ENCODE results near the gene C10orf67. TPM values are rescaled to one million over a fixed set of nuclear protein-coding genes. Genes with fewer than 3 reads are reported as not detected.
"Not testable (repeated sequence)": the region's sequence is repeated elsewhere in the genome, so short reads cannot be mapped to it uniquely, and the experiment has no call there.

C10orf67 gene
- total and polyA plus RNA-seq, 4 donors, result 0.56 to 1.5 (median 0.87) TPM

DNA sequence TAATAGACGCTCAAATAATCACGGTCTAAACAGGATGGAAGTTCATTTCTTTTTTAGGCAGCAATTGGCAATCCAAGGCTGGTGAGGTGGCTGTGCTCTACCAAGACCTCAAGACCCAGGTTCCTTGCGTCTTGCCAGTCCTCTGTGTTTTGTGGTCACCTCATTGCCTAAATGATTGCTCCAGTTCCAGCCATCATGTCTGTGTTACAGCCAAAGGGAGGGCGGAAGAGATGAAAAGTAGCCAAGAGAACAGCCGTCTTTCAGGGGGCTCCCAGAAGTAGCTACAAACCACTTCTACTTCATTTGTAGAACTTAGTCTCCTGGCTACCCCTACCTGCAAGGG lies 19.2 kb upstream of the C10orf67 start:
- no peaks in the 10 kb centered on the region for H3K9me3 ChIP-seq (ENCODE audit: control insufficient read depth, insufficient read depth, low read length)
- no peak overlapping the region for H3K4me3 ChIP-seq (ENCODE audit: low read depth, low read length)
- H3K4me1 ChIP-seq (ENCODE audit: control insufficient read depth, insufficient read depth, low read length), result no peaks in the 10 kb centered on the region
- WGBS (ENCODE audit: insufficient coverage), result 92% methylated on average over 2 of the region's 5 CpGs
- DNase-seq (ENCODE audit: low read depth in 4 of 6, low spot score in 6 of 6), result no peak
- no peaks in the 10 kb centered on the region for H3K36me3 ChIP-seq (ENCODE audit: control insufficient read depth, insufficient read depth, low read length)
- H3K27me3 ChIP-seq (ENCODE audit: control insufficient read depth, insufficient read depth, low read length), result no peaks in the 10 kb centered on the region
- no peak overlapping the region for H3K27ac ChIP-seq (ENCODE audit: low read depth, low read length)

DNA sequence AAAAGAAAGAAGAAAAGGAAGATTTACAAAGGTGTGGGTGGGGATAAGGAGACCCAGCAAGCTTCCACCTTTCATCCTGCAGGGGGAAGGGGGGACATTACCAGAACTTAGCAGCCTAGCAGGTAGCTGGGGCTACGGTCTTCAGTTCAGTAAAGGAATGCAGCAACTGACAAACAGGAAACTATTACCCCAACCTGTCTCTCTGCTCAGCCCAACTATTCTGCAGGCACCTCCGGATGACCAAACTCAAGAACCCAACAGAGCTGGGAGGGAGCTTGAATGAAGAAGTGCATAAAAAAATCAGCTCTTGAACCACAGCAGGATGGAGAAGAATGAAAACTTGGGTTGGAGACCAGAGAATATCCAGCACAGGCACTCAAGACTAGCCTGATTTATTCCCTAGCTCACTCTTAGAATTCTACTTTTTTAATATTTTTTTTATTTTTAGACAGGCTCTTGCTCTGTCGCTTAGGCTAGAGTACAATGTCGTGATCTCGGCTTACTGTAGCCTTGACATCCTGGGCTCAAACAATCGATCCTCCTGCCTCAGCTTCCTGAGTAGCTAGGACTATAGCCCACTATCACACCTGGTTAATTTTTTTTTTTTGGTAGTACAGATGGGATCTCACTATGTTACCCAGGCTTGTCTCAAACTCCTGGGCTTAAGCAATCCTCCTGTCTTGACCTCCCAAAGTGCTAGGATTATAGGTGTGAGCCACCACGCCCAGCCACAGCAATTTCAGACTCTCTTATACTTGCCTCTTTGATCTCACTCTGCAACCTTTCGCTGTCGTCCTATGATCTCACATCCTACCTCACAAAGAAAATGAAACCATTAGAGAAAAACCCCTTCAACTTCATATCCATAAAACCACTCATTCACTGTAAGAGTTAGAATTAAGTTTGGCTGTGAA lies 18.5 kb upstream of the C10orf67 start:
- Histone ChIP-seq H3K9me3 (ENCODE audit: control insufficient read depth, insufficient read depth, low read length) (no peaks in the 10 kb centered on the region), H3K4me1 (ENCODE audit: control insufficient read depth, insufficient read depth, low read length) (no peaks in the 10 kb centered on the region), H3K27ac (ENCODE audit: low read depth, low read length) (no peak overlapping the region), H3K36me3 (ENCODE audit: control insufficient read depth, insufficient read depth, low read length) (no peaks in the 10 kb centered on the region), H3K27me3 (ENCODE audit: control insufficient read depth, insufficient read depth, low read length) (no peaks in the 10 kb centered on the region), H3K4me3 (ENCODE audit: low read depth, low read length) (no peak overlapping the region)
- 94% methylated on average over 3 of the region's 9 CpGs for WGBS (ENCODE audit: insufficient coverage)
- DNase-seq (ENCODE audit: low read depth in 4 of 6, low spot score in 6 of 6), result no peak

DNA sequence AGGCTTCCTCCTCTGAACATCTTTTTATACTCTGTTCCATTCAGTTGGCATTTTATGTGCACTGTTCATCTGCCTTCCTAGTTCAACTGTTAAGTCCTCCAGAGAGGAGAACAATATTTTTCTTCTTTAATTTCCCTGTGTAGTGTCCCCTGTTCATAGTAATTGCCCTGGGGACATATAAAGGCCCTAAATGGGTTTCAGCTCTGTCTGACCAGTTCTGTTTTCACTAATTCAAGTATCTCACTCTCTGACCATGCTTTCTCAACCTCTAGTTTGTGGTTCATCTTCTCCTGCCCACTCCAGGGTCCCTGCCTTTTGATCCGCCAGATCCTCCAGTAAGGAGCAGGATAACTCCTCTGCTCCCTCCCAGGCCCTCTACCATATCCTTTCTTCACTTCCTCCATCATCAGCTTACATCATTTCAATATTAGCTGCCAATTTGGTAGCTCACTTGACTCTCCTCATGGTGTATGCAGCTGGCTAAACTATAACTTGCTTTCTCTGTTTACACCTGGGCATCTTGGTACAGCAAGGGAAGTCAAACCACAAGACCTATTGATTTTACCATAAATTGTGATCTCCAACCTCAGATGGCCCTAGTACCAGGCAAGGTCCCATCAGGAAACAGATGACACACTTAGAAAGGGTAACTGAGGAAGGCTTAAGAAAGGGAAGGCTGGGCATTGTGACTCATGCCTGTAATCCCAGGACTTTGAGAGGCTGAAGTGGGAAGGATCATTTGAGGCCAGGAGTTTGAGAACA lies 17.7 kb upstream of the C10orf67 start:
- H3K4me1 ChIP-seq (ENCODE audit: control insufficient read depth, insufficient read depth, low read length), result no peaks in the 10 kb centered on the region
- 91% methylated on average over 1 of the region's 1 CpG for WGBS (ENCODE audit: insufficient coverage)
- H3K9me3 ChIP-seq (ENCODE audit: control insufficient read depth, insufficient read depth, low read length), result no peaks in the 10 kb centered on the region
- no peaks in the 10 kb centered on the region for H3K27me3 ChIP-seq (ENCODE audit: control insufficient read depth, insufficient read depth, low read length)
- no peak overlapping the region for H3K27ac ChIP-seq (ENCODE audit: low read depth, low read length)
- no peak for DNase-seq (ENCODE audit: low read depth in 4 of 6, low spot score in 6 of 6)
- H3K36me3 ChIP-seq (ENCODE audit: control insufficient read depth, insufficient read depth, low read length), result no peaks in the 10 kb centered on the region
- H3K4me3 ChIP-seq (ENCODE audit: low read depth, low read length), result no peak overlapping the region

DNA sequence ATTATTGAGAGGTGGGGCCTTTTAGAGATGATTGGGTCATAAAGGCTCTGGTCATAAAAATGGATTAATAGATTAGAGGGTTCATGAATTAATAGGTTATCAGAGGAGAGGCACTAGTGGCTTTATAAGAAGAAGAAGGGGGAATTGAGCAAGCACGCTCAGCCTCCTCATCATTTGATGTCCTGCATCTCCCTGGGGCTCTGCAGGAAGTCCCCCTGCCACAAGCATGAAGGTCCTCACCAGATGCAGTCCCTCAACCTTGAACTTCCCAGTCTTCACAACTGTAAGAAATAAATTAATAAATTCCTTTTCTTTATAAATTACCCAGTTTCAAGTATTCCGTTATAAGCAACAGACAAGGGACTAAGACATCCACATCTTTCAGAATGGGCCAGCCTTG lies 17.1 kb upstream of the C10orf67 start:
- Histone ChIP-seq H3K27me3 (ENCODE audit: control insufficient read depth, insufficient read depth, low read length) (no peaks in the 10 kb centered on the region), H3K4me3 (ENCODE audit: low read depth, low read length) (no peak overlapping the region), H3K36me3 (ENCODE audit: control insufficient read depth, insufficient read depth, low read length) (no peaks in the 10 kb centered on the region), H3K27ac (ENCODE audit: low read depth, low read length) (no peak overlapping the region), H3K9me3 (ENCODE audit: control insufficient read depth, insufficient read depth, low read length) (no peaks in the 10 kb centered on the region), H3K4me1 (ENCODE audit: control insufficient read depth, insufficient read depth, low read length) (no peaks in the 10 kb centered on the region)
- WGBS (ENCODE audit: insufficient coverage), result 80% methylated on average over 1 of the region's 2 CpGs
- no peak for DNase-seq (ENCODE audit: low read depth in 4 of 6, low spot score in 6 of 6)

DNA sequence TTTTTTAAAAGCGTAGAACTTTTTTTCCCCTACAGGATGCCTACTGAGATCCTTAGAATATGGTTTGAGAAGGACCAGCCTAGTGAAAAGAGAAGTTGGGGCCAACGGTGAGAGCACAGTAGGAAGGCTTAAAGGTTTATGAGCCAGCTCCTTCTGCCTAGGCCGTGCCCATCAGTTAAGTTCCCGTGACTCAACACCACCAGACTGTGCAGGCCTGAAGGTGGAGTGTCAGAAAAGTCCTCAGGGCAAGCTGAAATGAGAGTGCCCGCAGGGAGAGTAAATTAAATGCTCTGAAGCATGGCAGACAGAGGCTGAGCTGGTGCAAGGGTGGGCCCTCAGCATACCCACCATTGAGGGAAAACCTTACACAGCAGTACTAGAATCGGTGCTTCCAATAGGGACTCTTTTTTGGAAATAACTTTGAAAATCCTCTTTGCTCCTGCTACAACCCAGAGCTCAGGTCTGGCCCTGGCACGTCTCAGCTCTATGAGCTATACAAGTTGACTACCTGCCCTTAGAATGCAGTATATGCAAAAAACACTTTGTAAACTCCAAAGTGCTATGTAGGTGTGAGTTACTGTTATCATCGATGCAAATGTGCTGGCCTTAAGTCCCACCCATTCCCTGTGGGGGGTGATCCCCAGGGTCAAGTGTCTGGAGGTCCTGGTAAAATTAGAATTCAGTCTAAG lies 15.2 kb upstream of the C10orf67 start:
- no peak for DNase-seq (ENCODE audit: low read depth in 4 of 6, low spot score in 6 of 6)
- H3K4me3 ChIP-seq (ENCODE audit: low read depth, low read length), result no peak overlapping the region
- no peaks in the 10 kb centered on the region for H3K36me3 ChIP-seq (ENCODE audit: control insufficient read depth, insufficient read depth, low read length)
- H3K4me1 ChIP-seq (ENCODE audit: control insufficient read depth, insufficient read depth, low read length), result no peaks in the 10 kb centered on the region
- no peaks in the 10 kb centered on the region for H3K9me3 ChIP-seq (ENCODE audit: control insufficient read depth, insufficient read depth, low read length)
- no peak overlapping the region for H3K27ac ChIP-seq (ENCODE audit: low read depth, low read length)
- H3K27me3 ChIP-seq (ENCODE audit: control insufficient read depth, insufficient read depth, low read length), result no peaks in the 10 kb centered on the region
- 70% methylated on average over 2 of the region's 8 CpGs for WGBS (ENCODE audit: insufficient coverage)

DNA sequence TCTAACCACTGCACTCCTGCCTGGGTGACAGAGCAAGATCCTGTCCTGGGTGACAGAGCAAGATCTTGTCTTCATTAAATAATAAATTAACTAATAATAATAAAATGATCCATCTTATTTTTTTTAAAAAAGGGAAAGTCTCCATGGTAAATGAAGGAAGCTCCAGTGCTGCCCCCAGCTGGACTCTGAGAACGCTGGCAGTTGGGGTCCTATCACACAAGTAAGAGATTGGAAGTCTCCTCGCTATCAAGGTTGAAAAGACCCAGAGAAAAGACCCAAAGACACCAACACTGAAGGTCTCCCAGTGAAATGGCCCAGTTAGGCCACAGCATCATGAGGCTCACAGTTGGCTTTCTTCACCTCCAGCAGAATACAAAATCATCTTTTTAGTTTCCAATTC lies 13.8 kb upstream of the C10orf67 start:
- WGBS (ENCODE audit: insufficient coverage), result 70% methylated on average over 2 of the region's 2 CpGs
- no peaks in the 10 kb centered on the region for H3K27me3 ChIP-seq (ENCODE audit: control insufficient read depth, insufficient read depth, low read length)
- H3K9me3 ChIP-seq (ENCODE audit: control insufficient read depth, insufficient read depth, low read length), result no peaks in the 10 kb centered on the region
- no peaks in the 10 kb centered on the region for H3K4me1 ChIP-seq (ENCODE audit: control insufficient read depth, insufficient read depth, low read length)
- no peaks in the 10 kb centered on the region for H3K36me3 ChIP-seq (ENCODE audit: control insufficient read depth, insufficient read depth, low read length)
- no peak overlapping the region for H3K4me3 ChIP-seq (ENCODE audit: low read depth, low read length)
- DNase-seq (ENCODE audit: low read depth in 4 of 6, low spot score in 6 of 6), result no peak
- no peak overlapping the region for H3K27ac ChIP-seq (ENCODE audit: low read depth, low read length)

DNA sequence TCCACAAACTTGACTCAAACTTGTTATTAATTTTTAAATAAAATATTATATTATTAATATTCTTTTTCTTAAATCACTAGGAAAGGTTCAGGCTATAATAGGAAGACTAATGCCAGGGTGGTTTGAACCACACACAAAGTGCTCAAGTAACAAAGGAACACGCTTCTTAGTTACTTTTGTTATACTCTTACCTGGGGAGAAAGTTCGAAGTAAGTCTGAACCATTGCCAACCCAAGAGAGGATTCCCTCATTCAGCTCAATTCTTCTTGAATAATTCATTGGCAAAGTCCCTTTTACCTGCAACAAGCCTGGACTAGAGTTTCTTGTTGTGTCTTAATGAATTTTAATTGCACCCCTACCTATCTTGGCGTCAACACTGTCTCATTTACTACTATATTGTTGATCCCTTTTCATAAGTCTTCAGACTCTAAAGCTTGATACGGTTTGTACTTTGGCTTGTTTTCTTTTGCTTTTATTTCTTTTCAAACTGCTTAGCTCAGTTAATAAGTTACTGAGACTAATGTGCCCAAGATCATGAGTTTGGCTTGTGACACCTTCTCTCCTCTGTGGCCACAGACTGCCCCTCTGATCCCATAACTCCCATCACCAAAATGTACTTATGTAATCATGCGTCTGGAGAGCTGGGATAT lies 10.2 kb upstream of the C10orf67 start:
- no peaks in the 10 kb centered on the region for H3K36me3 ChIP-seq (ENCODE audit: control insufficient read depth, insufficient read depth, low read length)
- no peaks in the 10 kb centered on the region for H3K9me3 ChIP-seq (ENCODE audit: control insufficient read depth, insufficient read depth, low read length)
- WGBS (ENCODE audit: insufficient coverage), result 0% methylated on average over 1 of the region's 5 CpGs
- H3K27me3 ChIP-seq (ENCODE audit: control insufficient read depth, insufficient read depth, low read length), result no peaks in the 10 kb centered on the region
- no peak overlapping the region for H3K27ac ChIP-seq (ENCODE audit: low read depth, low read length)
- H3K4me1 ChIP-seq (ENCODE audit: control insufficient read depth, insufficient read depth, low read length), result no peaks in the 10 kb centered on the region
- no peak overlapping the region for H3K4me3 ChIP-seq (ENCODE audit: low read depth, low read length)
- DNase-seq (ENCODE audit: low read depth in 4 of 6, low spot score in 6 of 6), result no peak

DNA sequence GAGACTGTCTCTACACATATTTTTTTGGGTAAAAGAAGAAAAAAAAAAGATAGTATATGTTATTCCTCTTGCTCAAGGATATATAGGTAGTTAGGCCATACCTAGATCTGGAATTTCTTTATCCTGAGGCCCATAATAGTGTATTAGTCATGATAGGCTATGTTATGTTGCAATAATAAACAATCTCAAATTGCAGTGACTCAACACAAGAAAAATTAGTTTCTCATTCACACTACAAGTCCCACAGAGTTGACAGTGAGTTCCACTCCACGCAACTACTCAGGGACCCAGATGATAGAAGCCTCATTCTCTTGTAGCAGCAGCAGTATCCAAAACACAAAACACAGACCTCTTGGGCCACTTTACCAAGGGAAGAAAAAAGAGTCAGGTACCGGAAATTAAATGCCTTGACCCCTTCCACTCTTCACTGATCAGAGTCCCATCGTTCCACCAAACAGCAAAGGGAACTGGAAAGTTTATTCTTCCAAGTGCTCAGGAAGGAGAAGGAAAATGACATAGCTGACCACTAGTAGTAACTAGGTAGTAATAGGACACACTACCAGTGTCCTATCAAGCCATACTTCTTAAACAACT lies 7.4 kb upstream of the C10orf67 start:
- WGBS (ENCODE audit: insufficient coverage), result 100% methylated on average over 1 of the region's 3 CpGs

DNA sequence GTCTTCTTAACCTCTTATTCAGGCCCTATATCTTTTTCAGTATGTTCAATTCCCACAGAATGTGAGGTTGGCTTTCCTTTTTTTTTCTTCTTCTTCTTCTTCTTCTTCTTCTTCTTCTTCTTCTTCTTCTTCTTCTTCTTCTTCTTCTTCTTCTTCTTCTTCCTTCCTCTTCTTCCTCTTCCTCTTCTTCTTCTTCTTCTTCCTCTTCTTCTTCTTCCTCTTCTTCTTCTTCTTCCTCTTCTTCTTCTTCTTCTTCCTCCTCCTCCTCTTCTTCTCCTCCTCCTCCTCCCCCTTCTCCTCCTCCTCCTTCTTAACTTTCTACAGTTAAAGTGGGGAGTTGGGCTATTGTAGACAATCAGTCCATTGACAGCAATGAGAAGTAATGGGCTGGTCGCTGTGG lies 6.1 kb upstream of the C10orf67 start:
- H3K27me3 ChIP-seq (ENCODE audit: control insufficient read depth, insufficient read depth, low read length); DNase-seq (ENCODE audit: low read depth in 4 of 6, low spot score in 6 of 6); H3K4me1 ChIP-seq (ENCODE audit: control insufficient read depth, insufficient read depth, low read length); H3K27ac ChIP-seq (ENCODE audit: low read depth, low read length); H3K36me3 ChIP-seq (ENCODE audit: control insufficient read depth, insufficient read depth, low read length); H3K9me3 ChIP-seq (ENCODE audit: control insufficient read depth, insufficient read depth, low read length); H3K4me3 ChIP-seq (ENCODE audit: low read depth, low read length): not testable (repeated sequence)
- 100% methylated on average over 1 of the region's 1 CpG for WGBS (ENCODE audit: insufficient coverage)

More for the DNA sequence above, 7.4 kb upstream of the C10orf67 start:
- H3K4me3 ChIP-seq (ENCODE audit: low read depth, low read length), result no peak overlapping the region
- H3K27me3 ChIP-seq (ENCODE audit: control insufficient read depth, insufficient read depth, low read length), result no peaks in the 10 kb centered on the region
- no peaks in the 10 kb centered on the region for H3K9me3 ChIP-seq (ENCODE audit: control insufficient read depth, insufficient read depth, low read length)
- H3K27ac ChIP-seq (ENCODE audit: low read depth, low read length), result no peak overlapping the region
- no peaks in the 10 kb centered on the region for H3K4me1 ChIP-seq (ENCODE audit: control insufficient read depth, insufficient read depth, low read length)
- no peak for DNase-seq (ENCODE audit: low read depth in 4 of 6, low spot score in 6 of 6)
- no peaks in the 10 kb centered on the region for H3K36me3 ChIP-seq (ENCODE audit: control insufficient read depth, insufficient read depth, low read length)
